ENCODE data around the gene SLC3A2. TPM values are rescaled to one million over a fixed set of nuclear protein-coding genes. Genes with fewer than 3 reads are reported as not detected.

SLC3A2 gene
- total and polyA plus RNA-seq, 2 of the 13 experiments (the other 11 are each of a cell fraction or from before 2014, with no cell fraction given) = 213 to 226 TPM

DNA sequence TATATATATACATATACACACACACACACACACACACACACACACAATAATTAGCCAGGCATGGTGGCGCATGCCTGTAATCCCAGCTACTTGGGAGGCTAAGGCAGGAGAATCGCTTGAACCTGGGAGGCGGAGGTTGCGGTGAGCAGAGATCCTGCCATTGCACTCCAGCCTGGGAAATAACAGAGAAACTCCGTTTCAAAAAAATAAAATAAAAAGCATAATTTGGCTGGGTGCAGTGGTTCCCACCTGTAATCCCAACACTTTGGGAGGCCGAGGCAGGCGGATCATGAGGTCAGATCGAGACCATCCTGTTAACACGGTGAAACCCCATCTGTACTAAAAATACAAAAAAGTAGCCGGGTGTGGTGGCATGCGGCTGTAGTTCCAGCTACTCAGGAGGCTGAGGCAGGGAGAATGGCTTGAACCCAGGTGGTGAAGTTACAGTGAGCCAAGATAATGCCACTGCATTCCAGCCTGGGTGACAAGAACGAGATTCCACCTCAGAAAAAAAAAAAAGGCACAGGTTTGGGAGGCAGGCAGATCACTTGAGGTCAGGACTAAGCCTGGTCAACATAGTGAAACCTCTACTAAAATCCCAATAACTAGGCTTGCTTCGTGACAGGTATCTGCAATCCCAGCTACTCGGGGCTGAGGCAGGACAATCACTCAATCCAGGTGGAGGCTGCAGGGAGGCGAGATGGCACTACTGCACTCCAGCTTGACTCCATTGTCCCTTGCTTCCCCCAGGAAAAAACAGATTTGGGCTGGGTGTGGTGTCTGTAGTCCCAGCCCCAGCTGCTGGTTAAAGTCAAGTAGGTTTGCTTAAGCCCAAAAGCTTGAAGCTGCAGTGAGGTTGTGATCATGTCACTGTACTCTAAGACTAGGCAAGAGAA, 29.5 kb upstream of the SLC3A2 start (continued):
- TF ChIP-seq, protein P1, sequence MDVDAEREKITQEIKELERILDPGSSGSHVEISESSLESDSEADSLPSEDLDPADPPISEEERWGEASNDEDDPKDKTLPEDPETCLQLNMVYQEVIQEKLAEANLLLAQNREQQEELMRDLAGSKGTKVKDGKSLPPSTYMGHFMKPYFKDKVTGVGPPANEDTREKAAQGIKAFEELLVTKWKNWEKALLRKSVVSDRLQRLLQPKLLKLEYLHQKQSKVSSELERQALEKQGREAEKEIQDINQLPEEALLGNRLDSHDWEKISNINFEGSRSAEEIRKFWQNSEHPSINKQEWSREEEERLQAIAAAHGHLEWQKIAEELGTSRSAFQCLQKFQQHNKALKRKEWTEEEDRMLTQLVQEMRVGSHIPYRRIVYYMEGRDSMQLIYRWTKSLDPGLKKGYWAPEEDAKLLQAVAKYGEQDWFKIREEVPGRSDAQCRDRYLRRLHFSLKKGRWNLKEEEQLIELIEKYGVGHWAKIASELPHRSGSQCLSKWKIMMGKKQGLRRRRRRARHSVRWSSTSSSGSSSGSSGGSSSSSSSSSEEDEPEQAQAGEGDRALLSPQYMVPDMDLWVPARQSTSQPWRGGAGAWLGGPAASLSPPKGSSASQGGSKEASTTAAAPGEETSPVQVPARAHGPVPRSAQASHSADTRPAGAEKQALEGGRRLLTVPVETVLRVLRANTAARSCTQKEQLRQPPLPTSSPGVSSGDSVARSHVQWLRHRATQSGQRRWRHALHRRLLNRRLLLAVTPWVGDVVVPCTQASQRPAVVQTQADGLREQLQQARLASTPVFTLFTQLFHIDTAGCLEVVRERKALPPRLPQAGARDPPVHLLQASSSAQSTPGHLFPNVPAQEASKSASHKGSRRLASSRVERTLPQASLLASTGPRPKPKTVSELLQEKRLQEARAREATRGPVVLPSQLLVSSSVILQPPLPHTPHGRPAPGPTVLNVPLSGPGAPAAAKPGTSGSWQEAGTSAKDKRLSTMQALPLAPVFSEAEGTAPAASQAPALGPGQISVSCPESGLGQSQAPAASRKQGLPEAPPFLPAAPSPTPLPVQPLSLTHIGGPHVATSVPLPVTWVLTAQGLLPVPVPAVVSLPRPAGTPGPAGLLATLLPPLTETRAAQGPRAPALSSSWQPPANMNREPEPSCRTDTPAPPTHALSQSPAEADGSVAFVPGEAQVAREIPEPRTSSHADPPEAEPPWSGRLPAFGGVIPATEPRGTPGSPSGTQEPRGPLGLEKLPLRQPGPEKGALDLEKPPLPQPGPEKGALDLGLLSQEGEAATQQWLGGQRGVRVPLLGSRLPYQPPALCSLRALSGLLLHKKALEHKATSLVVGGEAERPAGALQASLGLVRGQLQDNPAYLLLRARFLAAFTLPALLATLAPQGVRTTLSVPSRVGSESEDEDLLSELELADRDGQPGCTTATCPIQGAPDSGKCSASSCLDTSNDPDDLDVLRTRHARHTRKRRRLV (CRISPR knock-in tag; IDR thresholded peaks at IDR 0.05) = no peak
- TF ChIP-seq PITX1 (CRISPR knock-in tag; IDR thresholded peaks at IDR 0.05) (0 out of 2 replicates have a peak, but pooled peaks have one; percentile 35), MAF1 (CRISPR knock-in tag; IDR thresholded peaks at IDR 0.05; ENCODE audit: borderline replicate concordance) (no peak), HOXA5 (CRISPR knock-in tag; IDR thresholded peaks at IDR 0.05) (no peak), SPEN (CRISPR knock-in tag; IDR thresholded peaks at IDR 0.05; ENCODE audit: low read depth) (no peak), ZNF326 (CRISPR knock-in tag; IDR thresholded peaks at IDR 0.05; ENCODE audit: borderline replicate concordance) (no peak), MEF2D (CRISPR knock-in tag; IDR thresholded peaks at IDR 0.05) (0 out of 2 replicates have a peak, but pooled peaks have one; percentile 46), ZNF253 (CRISPR knock-in tag; IDR thresholded peaks at IDR 0.05; ENCODE audit: borderline replicate concordance) (no peak), ISX (CRISPR knock-in tag; conservative IDR thresholded peaks at IDR 0.05) (no peak), NFKB2 (CRISPR knock-in tag; IDR thresholded peaks at IDR 0.05; ENCODE audit: borderline replicate concordance) (no peak), ZNF761 (CRISPR knock-in tag; conservative IDR thresholded peaks at IDR 0.05) (no peak; the same call in 1 of the 2 replicates), MBD4 (IDR thresholded peaks at IDR 0.05; ENCODE audit: borderline replicate concordance, low read length) (peak; percentile 64; the same call in 1 of the 2 replicates), NR3C1 (CRISPR knock-in tag; IDR thresholded peaks at IDR 0.05) (no peak), SMAD3 (CRISPR knock-in tag; IDR thresholded peaks at IDR 0.05) (no peak), AGO2 (optimal IDR thresholded peaks at IDR 0.05; ENCODE audit: low read depth, low read length) (peak; percentile 24), ASH2L (IDR thresholded peaks at IDR 0.05; ENCODE audit: insufficient read length, low read depth, low read length) (no peak), SMYD3 (CRISPR knock-in tag; IDR thresholded peaks at IDR 0.05) (no peak), ZMYM2 (CRISPR knock-in tag; IDR thresholded peaks at IDR 0.05) (no peak), ISL2 (CRISPR knock-in tag; IDR thresholded peaks at IDR 0.05) (no peak), CHD4 (IDR thresholded peaks at IDR 0.05; ENCODE audit: borderline replicate concordance, low read length) (no peak), SMAD1 (CRISPR knock-in tag; IDR thresholded peaks at IDR 0.05; ENCODE audit: borderline replicate concordance, low read depth) (no peak), ZNF30 (CRISPR knock-in tag; IDR thresholded peaks at IDR 0.05) (no peak), LCORL (IDR thresholded peaks at IDR 0.05) (no peak), LCORL (CRISPR knock-in tag; IDR thresholded peaks at IDR 0.05) (no peak), ATAD3A (CRISPR knock-in tag; IDR thresholded peaks at IDR 0.05) (no peak), NFIC (IDR thresholded peaks at IDR 0.05; ENCODE audit: low read length) (0 out of 2 replicates have a peak, but pooled peaks have one; percentile 28)
- TF ChIP-seq, protein P2, sequence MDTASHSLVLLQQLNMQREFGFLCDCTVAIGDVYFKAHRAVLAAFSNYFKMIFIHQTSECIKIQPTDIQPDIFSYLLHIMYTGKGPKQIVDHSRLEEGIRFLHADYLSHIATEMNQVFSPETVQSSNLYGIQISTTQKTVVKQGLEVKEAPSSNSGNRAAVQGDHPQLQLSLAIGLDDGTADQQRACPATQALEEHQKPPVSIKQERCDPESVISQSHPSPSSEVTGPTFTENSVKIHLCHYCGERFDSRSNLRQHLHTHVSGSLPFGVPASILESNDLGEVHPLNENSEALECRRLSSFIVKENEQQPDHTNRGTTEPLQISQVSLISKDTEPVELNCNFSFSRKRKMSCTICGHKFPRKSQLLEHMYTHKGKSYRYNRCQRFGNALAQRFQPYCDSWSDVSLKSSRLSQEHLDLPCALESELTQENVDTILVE (CRISPR knock-in tag; IDR thresholded peaks at IDR 0.05) = no peak
